Putamen (tissue), 1 donor: Measurements from ENCODE around the gene MGLL.

Experiments used
- DNase-seq: peaks from one replicate; pipeline ENCODE4 v3.0.0-alpha.2; 2016; ENCODE audit warnings: low spot score

MGLL gene

DNA sequence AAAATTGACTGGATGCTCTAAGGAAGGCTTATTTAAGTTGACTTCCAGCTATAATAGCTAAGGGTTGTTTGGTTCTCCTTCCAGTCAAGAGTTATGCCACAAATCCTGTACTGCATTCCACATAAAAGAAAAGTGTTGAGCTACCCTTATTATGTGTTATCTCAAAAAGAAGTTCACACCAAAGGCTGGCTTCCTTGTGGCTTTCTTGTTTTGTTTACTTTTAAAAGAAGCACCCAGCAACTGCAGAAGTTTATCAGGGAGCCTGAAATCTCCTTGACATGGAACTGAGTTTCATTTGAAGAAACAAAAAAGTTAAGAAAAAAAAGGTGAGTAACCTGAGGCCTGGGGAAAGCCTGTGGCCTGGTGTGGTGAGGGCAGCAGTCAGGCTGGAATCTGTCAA, 10.2 kb downstream of the MGLL start:
- no peak for DNase-seq

- DNase-seq = no peak
Observed at GRCh38 chr3:127811717-127812116, 10.6 kb downstream of the MGLL start.

GRCh38 chr3:127809611-127810010, 12.7 kb downstream of the MGLL start:
- DNase-seq = no peak

DNA sequence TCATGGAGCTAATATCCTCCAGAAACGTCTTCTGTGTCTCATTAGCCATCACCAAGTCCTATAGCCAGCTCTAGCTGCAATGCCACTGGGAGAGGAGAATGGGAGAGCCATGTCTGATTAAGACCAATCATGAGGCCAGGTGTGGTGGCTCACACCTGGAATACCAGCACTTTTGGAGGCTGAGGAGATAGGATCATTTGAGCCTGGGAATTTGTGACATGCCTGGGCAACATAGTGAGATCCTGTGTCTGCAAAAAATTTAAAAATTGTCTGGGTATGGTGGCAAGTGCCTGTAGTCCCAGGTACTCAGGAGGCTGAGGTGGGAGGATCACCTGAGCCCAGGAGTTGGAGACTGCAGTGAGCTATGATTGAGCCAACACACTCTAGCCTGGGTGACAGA, 13.1 kb downstream of the MGLL start:
- DNase-seq = no peak

DNA sequence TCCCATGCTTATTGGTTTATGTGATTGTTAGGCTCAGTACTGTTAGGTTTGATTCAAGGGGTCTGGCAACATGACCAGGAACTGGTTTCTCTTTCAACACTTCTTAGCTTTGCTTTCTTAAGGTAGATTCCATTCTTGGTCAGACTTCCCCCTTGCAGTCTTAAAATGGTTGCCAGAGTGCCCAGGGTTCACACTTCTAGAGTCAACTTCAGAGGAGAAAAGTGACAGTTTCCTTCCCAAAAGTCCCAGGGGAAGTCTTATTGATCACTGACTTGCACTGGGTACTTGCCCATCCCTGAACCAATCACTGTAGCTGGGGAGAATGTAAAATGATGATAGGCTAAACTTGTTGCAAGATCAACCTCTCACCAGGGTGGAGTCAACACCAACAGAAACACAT, 14.1 kb downstream of the MGLL start:
- DNase-seq = no peak

- no peak for DNase-seq
Observed at GRCh38 chr3:127805026-127805753, 17.1 kb downstream of the MGLL start.

DNA sequence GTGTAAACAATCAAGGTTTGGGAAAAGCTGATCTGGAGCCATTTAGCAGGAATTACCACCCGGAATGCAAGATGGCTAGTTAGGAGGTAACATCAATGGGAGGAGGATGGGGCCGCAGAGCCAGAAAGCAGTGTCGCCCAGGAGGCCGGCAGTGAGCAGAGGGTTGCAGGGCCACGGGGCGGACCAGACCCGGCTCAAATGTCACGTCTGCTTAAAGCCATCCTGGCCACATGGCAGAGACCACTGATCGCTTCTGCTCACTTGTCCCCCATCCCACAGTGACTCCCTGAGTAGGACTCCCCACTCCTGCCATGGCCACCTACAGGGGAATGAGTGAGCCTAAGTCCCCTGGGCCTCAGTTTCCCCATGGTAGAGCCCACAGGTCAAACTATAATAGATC, 18.2 kb downstream of the MGLL start:
- DNase-seq = no peak

DNA sequence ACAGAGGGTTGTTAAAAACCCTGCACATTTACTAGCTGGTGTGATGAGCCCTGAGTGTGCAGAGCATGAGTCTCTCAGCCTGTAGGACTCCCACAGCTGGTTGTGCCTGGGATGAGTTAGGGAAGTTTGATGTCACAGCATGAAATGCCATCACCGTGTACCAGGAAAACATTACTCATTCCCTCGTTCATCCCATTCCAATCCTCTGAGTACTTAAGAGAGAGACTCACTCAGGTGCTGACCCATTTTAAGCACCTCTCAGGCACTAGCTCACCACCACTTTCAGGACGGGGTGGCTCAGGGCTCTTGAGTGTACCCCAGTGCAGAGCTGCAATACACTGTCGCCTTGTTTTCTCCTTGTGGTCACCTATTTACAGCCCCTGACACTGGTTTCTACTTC, 18.7 kb downstream of the MGLL start:
- no peak for DNase-seq

DNA sequence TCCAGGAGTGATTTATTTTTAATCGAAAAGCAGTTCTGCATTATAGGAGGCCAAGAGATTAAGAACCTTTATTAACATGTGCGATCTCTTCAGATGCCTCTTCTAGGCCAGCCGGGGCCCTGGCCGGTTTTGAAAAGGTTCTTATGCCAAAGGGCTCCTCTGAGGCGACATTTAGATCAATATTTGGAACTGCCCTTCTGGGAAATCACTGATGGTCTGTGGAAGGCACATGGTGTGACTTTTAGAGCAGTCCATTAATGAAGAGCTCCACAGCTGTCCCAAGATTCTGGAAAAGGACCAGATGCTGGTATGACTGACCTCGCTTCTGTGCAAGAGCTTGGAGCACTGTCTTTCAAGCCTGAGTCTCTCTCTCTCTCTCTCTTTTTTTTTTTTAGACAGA, 19.7 kb downstream of the MGLL start:
- DNase-seq = no peak

- no peak for DNase-seq
Observed at GRCh38 chr3:127801731-127802313, 20.5 kb downstream of the MGLL start.

DNA sequence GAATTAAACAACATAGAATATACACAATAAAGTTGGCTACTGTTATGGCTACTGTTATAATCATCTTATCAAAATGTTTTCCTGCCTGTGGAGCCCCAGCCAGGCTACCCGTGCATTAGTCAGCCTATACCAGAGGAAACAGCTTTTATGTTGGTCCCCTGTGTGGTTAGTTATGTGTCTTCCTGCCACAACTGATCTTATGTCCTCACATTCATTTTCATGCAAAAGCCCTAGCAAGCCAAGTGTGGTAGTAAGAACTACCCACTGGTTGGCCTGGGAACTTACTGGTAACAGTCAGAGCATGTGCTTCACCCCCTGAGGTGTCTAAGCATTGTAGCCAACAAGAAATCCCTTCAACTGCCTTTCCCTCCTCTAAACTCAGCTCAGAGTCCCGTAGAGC, 21.8 kb downstream of the MGLL start:
- no peak for DNase-seq

DNA sequence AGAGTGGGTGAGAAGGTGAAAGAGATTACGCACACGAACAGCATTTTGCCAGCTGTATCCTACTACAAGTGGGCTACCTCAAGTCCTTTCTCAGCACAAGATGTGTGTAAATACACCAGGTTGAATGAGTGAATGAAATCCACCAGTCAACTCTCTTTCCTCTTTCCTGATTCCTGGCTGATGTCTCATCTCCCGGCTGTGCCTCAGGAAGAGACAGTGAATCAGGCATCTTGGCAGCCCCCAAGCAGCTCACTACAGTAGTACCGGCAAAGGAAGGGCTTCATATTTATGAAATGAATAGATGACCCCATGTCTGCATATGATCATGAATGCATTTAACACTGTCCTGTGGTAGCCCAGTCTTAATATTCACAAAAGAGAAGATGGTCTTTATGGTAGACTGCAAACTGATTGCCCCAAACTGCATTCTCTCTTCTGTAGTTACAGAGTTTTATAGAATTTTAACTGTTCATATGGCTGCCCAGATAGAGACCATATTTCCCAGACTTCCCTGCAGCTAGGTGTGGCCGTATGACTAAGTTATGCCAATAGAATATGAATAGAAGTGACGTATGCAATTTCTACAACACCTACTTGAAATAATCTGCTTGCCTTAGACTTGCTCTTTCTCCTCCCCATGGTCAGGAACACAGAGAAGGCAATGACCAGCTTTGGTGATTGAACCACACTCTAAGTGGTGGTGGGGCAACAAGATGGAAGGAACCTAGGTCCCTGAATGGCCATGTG, 22.7 kb downstream of the MGLL start:
- DNase-seq = no peak

- DNase-seq = no peak
Observed at GRCh38 chr3:127798716-127799115, 23.6 kb downstream of the MGLL start.

DNA sequence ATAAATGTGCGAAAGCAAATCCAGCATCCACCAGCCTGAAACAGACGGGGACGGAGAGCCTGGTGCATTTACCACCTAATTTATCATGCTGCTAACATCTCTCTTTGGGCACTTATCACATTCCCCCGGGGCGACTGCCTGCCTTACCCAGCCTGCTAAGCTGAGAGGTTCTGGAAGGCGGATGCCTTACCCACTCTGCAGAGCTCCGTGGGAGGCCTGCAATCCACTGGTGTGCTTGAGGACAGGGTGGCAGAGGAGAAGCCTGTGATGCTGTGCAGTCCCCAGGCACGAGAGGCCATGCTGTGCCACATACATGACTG, 25.5 kb downstream of the MGLL start:
- DNase-seq = no peak

DNA sequence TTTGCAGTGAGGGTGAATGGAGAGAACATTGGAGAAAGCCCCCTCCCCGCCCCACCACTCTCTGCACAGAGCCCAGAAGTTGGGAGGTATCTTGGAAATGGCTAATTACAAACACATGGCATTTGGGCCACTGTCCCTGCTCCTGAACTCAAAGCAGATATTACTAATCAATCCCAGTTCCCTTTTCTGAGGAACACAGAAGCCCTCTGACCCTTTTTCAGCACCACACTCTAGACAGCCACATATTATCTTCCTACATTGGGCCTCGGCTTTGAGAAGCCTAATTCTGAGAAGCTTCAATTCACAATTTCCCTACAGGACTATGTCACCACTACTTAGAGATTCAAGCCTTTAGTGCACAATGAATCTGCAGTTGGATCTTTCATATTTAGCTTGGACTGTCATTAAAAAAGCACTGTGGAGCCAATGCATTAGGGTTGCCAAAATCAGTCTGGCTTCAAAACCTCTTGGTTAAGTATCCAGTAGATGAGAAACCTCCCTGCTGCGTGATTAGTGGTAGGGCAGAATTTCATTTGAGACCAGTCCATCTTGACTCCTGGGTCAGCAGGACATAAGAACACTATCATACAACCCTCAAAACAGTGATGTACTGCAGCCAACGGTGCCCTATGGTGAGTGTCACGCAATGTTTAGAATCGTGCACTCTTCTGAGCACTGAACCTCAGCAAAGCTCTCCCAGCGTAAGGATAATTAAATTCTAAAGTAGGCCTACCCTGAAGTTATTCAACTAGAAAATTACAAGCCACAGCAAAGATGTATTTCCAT, 26.1 kb downstream of the MGLL start:
- no peak for DNase-seq

GRCh38 chr3:127794972-127795371, 27.3 kb downstream of the MGLL start:
- DNase-seq = no peak

GRCh38 chr3:127794402-127794801, 27.9 kb downstream of the MGLL start:
- no peak for DNase-seq

GRCh38 chr3:127792541-127793292, 29.6 kb downstream of the MGLL start:
- no peak for DNase-seq

DNA sequence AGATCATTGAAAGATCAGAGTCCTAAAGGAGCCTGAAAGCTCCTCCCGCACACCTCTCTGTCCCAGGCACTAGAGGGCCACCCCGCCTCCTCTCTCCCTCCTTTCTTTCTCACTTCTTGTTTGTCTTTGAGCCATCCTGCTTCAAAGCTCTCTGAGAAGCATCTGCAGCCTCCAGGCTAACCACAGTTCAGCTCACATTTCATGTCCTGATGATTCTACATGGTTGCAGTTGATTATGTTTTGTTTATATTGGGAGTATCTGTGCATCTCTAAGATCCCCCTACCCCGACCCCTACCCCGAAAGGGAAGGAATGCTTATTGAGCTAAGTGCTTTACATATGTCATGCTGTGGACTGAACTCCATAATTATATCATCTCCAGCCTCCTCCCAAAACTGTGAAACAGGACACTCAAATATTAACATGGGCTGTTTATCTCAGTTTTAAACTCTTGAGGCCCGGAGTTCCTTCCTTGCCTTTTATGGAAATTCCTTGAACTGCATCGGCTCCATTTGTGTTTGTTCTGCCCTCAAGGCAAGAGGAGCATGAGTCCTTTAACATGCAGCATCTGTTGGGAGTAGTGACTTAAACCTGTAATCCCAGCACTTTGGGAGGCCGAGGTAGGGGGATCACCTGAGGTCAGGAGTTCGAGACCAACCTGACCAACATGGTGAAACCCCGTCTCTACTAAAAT, 30.9 kb downstream of the MGLL start:
- no peak for DNase-seq

DNA sequence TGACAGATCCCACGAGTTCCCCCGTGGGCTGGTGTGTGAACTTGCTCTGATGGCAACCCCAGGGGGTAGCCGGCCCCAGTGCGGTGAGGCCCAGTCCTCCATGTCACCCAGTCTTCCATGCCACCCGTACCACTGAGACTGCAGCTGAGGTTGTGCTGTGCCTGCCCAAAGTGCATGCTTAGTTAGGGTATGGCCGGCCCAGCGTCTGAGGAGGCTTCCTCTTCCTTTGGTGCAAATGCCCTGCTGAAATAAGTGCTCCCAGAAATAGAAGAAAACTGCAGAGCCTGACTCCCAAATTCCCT, 31.5 kb downstream of the MGLL start:
- no peak for DNase-seq

- no peak for DNase-seq
Observed at GRCh38 chr3:127789990-127790881, 32.1 kb downstream of the MGLL start.
